Esophagus muscularis mucosa (tissue), 4 donors: ENCODE results near the gene ARHGEF12. TPM values are rescaled to one million over a fixed set of nuclear protein-coding genes. Genes with fewer than 3 reads are reported as not detected.

Experiments
- DNase-seq: peaks from one replicate; pipeline ENCODE4 v3.0.0-alpha.2; 2017; ENCODE audit errors: extremely low spot score
- H3K27ac ChIP-seq, 4 donors: fragments of 200-600 bp; sonication (generic); replicated peaks in 1 of 4; 1 replicate in 3 of 4; 2 replicates in 1 of 4; pipeline ENCODE4 v1.5.1; 2016 to 2019; ENCODE audit warnings: mild to moderate bottlenecking in 1 of 4
- H3K27me3 ChIP-seq, 4 donors: fragments of 200-600 bp; sonication (generic); one replicate each; pipeline versions ENCODE4 v1.5.1 to v1.6.0; 2016 to 2019
- H3K36me3 ChIP-seq, 4 donors: fragments of 200-600 bp; sonication (generic); one replicate each; pipeline ENCODE4 v1.5.1; 2016 to 2019
- H3K4me1 ChIP-seq, 4 donors: fragments of 200-600 bp; sonication (generic); one replicate each; pipeline ENCODE4 v1.5.1; 2016 to 2019
- H3K4me3 ChIP-seq, 4 donors: fragments of 200-600 bp; sonication (generic); 1 replicate in 2 of 4; 2 replicates in 2 of 4; pipeline ENCODE4 v1.5.1; 2016 to 2019; ENCODE audit warnings: mild to moderate bottlenecking in 4 of 4, moderate library complexity in 1 of 4
- H3K9me3 ChIP-seq, 4 donors: fragments of 200-600 bp; sonication (generic); 1 replicate in 3 of 4; 2 replicates in 1 of 4; pipeline ENCODE4 v1.5.1; 2016 to 2019
- EP300 ChIP-seq: sonication (generic); formaldehyde crosslinking; IDR thresholded peaks from one replicate; pipeline ENCODE4 v1.6.1; 2017; ENCODE audit warnings: antibody characterized with exemption
- POLR2A ChIP-seq: fragments of 450-650 bp; IDR thresholded peaks from one replicate; pipeline ENCODE4 v1.6.1; 2017; ENCODE audit warnings: antibody characterized with exemption, moderate library complexity, mild to moderate bottlenecking, low read depth
- POLR2AphosphoS5 ChIP-seq, 2 donors: sonication (generic); formaldehyde crosslinking; IDR thresholded peaks; one replicate each; pipeline ENCODE4 v1.6.1; 2017; ENCODE audit warnings: antibody characterized with exemption in 2 of 2
- WGBS: methylation state at CpG from one replicate; pipeline ENCODE4 v1.1.5; 2018; 5-methylcytosine and 5-hydroxymethylcytosine counted together
- intact Hi-C: fragments of 100-400 bp; cut with DNase I; formaldehyde crosslinking; loops from one replicate; pipeline ENCODE4 v1.15.1; 2023
- total RNA-seq, 4 donors: library from RNA; depleted of rRNA; stranded (reverse); fragments of >200 nt; gene quantifications; one replicate each; pipeline versions ENCODE4 v1.1.0 to v1.2.1, GENCODE V29; 2016
- TF ChIP-seq, protein P1 (sequence below), 3 experiments: fragments of 200-600 bp in 2 of 3; fragments of 450-650 bp in 1 of 3; sonication (generic) in 2 of 3; IDR thresholded peaks; one replicate each; pipeline ENCODE4 v1.5.1; 2017 to 2019; ENCODE audit warnings: antibody characterized with exemption in 3 of 3, mild to moderate bottlenecking in 2 of 3, moderate library complexity in 1 of 3

ARHGEF12 gene
- total RNA-seq, 4 donors from 2014 or later: 89.1 to 118 (median 106) TPM

DNA sequence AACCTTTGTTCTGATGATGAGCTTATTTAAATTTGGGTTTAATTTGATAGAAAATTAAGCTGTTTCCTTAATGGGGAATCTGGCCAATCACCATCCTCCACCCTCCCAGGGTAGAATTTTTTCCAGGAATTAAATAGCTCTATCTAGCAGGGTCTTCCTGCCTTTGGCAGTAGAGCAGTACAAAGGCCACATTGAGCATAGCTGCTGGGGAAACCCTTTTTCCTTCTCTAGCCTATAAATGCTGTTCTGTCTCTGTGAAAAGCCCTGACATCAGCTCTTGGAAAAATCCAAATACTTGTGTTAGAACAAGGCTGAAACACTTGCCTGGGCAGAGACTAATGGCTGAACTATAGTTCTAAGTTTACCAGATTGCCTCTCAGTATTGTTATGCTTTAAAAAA, 55.1 kb downstream of the ARHGEF12 start:
- Histone ChIP-seq H3K4me1 (peaks cover 32 to 39% (median 36%) of the 10 kb centered on the region in 4 donors), H3K27ac (peak overlapping the region in 2 of 4 donors; percentile 5 to 37), H3K9me3 (no peaks in the 10 kb centered on the region), H3K4me3 (no peak overlapping the region), H3K27me3 (no peaks in the 10 kb centered on the region), H3K36me3 (no peaks in the 10 kb centered on the region)
- intact Hi-C loops: loop anchor here (10.0 kb wide), 1 partner anchor 46 kb away; no protein-coding TSS in a partner anchor
- DNase-seq: no peak
- TF ChIP-seq, protein P1, sequence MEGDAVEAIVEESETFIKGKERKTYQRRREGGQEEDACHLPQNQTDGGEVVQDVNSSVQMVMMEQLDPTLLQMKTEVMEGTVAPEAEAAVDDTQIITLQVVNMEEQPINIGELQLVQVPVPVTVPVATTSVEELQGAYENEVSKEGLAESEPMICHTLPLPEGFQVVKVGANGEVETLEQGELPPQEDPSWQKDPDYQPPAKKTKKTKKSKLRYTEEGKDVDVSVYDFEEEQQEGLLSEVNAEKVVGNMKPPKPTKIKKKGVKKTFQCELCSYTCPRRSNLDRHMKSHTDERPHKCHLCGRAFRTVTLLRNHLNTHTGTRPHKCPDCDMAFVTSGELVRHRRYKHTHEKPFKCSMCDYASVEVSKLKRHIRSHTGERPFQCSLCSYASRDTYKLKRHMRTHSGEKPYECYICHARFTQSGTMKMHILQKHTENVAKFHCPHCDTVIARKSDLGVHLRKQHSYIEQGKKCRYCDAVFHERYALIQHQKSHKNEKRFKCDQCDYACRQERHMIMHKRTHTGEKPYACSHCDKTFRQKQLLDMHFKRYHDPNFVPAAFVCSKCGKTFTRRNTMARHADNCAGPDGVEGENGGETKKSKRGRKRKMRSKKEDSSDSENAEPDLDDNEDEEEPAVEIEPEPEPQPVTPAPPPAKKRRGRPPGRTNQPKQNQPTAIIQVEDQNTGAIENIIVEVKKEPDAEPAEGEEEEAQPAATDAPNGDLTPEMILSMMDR (IDR thresholded peaks at IDR 0.05): no peak
- TF ChIP-seq EP300: no peak
- TF ChIP-seq POLR2AphosphoS5 (IDR thresholded peaks at IDR 0.05): no peak
- no peak for TF ChIP-seq POLR2A

DNA sequence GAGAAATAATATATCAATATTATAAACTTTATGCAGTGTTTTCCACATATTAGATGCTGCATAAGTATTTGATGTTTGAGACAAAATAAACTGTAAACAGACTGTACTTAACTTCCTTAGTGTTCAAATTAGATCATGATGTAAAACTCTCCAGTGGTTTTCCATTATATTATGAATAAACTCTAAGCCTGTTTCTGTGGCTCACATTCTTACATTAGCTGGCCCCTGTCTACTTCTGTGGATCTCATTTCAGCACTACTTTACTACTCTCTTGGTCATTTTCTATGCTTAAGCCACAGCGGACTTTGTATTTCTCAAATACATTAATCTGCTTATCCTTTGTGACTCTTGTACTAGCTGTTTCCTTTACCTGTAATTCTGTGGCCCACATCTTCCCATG, 55.6 kb downstream of the ARHGEF12 start:
- WGBS: 81% methylated on average over 1 of the region's 1 CpG
- peaks cover 27 to 33% (median 31%) of the 10 kb centered on the region in 4 donors for H3K4me1 ChIP-seq
- intact Hi-C loops: loop anchor here (10.0 kb wide), 1 partner anchor 47 kb away; no protein-coding TSS in a partner anchor

DNA sequence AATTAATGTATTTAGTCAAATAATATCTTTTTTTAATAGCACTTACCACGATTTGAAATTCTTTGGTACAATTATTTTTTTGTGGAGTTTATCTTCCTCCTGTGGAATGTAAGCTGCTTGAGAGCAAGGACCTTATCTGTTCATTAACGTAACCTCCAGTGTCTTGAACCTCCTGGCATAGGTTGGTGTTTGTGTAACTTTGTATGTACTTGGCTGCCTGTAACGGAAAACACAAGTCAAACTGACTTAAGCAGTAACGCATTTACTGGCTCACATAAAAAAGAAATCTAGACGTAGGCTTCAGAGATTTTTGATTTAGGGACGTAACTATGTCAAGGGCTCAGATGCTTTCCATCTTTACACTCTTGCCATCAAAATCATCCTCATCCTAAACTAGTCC, 56.1 kb downstream of the ARHGEF12 start:
- no peak for TF ChIP-seq POLR2A
- TF ChIP-seq, protein P1 (IDR thresholded peaks at IDR 0.05): no peak
- TF ChIP-seq POLR2AphosphoS5 (IDR thresholded peaks at IDR 0.05): no peak
- no peak for TF ChIP-seq EP300
- no peak for DNase-seq
- peaks cover 26 to 33% (median 28%) of the 10 kb centered on the region in 4 donors for H3K4me1 ChIP-seq
- no peak overlapping the region for H3K27ac ChIP-seq
- intact Hi-C loops: loop anchor here (10.0 kb wide), 1 partner anchor 48 kb away; no protein-coding TSS in a partner anchor
- H3K27me3 ChIP-seq: no peaks in the 10 kb centered on the region
- 70% methylated on average over 6 of the region's 6 CpGs for WGBS
- H3K36me3 ChIP-seq: no peaks in the 10 kb centered on the region
- no peak overlapping the region for H3K4me3 ChIP-seq
- no peaks in the 10 kb centered on the region for H3K9me3 ChIP-seq

More for the DNA sequence above, 55.6 kb downstream of the ARHGEF12 start:
- no peak for DNase-seq
- H3K36me3 ChIP-seq: no peaks in the 10 kb centered on the region
- no peak for TF ChIP-seq EP300
- TF ChIP-seq, protein P1 (IDR thresholded peaks at IDR 0.05): no peak
- no peak for TF ChIP-seq POLR2AphosphoS5 (IDR thresholded peaks at IDR 0.05)
- no peak for TF ChIP-seq POLR2A
- H3K27me3 ChIP-seq: no peaks in the 10 kb centered on the region
- peak overlapping the region in 2 of 4 donors; percentile 5 to 37 for H3K27ac ChIP-seq
- H3K4me3 ChIP-seq: no peak overlapping the region
- no peaks in the 10 kb centered on the region for H3K9me3 ChIP-seq

- intact Hi-C loops: loop anchor here (10.0 kb wide), 1 partner anchor 48 kb away; no protein-coding TSS in a partner anchor
- no peak overlapping the region for H3K27ac ChIP-seq
- 91% methylated on average over 2 of the region's 2 CpGs for WGBS
- H3K36me3 ChIP-seq: no peaks in the 10 kb centered on the region
- no peaks in the 10 kb centered on the region for H3K27me3 ChIP-seq
- TF ChIP-seq POLR2AphosphoS5 (IDR thresholded peaks at IDR 0.05) (no peak), POLR2A (no peak), EP300 (no peak)
- TF ChIP-seq, protein P1 (IDR thresholded peaks at IDR 0.05): no peak
- no peak for DNase-seq
- H3K4me3 ChIP-seq: no peak overlapping the region
- no peaks in the 10 kb centered on the region for H3K9me3 ChIP-seq
- peaks cover 26 to 38% (median 29%) of the 10 kb centered on the region in 4 donors for H3K4me1 ChIP-seq
Observed at GRCh38 chr11:120392793-120393192, 56.6 kb downstream of the ARHGEF12 start.

- peaks cover 29 to 49% (median 33%) of the 10 kb centered on the region in 4 donors for H3K4me1 ChIP-seq
- no peak for DNase-seq
- intact Hi-C loops: loop anchor here (10.0 kb wide), 1 partner anchor 49 kb away; no protein-coding TSS in a partner anchor
- no peak overlapping the region for H3K27ac ChIP-seq
- H3K4me3 ChIP-seq: no peak overlapping the region
- no peaks in the 10 kb centered on the region for H3K27me3 ChIP-seq
- no peaks in the 10 kb centered on the region for H3K9me3 ChIP-seq
- TF ChIP-seq POLR2AphosphoS5 (IDR thresholded peaks at IDR 0.05) (no peak), POLR2A (no peak), EP300 (no peak)
- TF ChIP-seq, protein P1 (IDR thresholded peaks at IDR 0.05): no peak
- 66% methylated on average over 2 of the region's 2 CpGs for WGBS
- H3K36me3 ChIP-seq: no peaks in the 10 kb centered on the region
Observed at GRCh38 chr11:120394119-120394518, 57.9 kb downstream of the ARHGEF12 start.
